Measurements from ENCODE around the gene MBTPS1.

DNA sequence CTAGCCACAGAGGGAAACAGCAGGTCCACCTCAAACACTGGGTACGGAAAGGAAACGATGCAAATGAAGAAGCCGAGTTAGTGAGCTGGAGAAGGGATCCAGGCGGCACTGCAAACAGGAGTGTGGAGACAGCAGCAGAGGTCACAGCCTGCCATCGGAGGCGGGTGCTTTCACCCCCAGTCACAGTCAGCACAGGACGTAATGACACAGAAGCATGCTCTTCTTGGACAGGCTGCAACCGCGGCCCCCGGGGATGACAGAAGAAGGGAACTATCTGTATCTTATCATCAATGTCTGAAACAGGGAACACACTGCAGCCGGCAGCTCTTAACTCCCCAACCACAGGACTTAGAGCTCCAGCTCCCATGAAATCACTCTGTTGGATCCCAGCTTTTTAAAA, 58.1 kb downstream of the MBTPS1 start:
- TF ChIP-seq PATZ1 (CRISPR knock-in tag; IDR thresholded peaks at IDR 0.05; ENCODE audit: borderline replicate concordance) (no peak), ZNF70 (CRISPR knock-in tag; IDR thresholded peaks at IDR 0.05) (no peak), CREB5 (CRISPR knock-in tag; IDR thresholded peaks at IDR 0.05; ENCODE audit: low read depth) (no peak), ARNTL (CRISPR knock-in tag; IDR thresholded peaks at IDR 0.05; ENCODE audit: borderline replicate concordance, low read depth) (no peak), SNAI2 (CRISPR knock-in tag; IDR thresholded peaks at IDR 0.05) (no peak), ZFP30 (CRISPR knock-in tag; IDR thresholded peaks at IDR 0.05) (no peak)
